ENCODE results near the gene BMP5. TPM values are rescaled to one million over a fixed set of nuclear protein-coding genes. Genes with fewer than 3 reads are reported as not detected.

BMP5 gene
- total and polyA plus RNA-seq, 9 of the 15 experiments (the other 6 are each of a cell fraction or from before 2014, with no cell fraction given) = not detected

- TF ChIP-seq CHD7 (IDR thresholded peaks at IDR 0.05; ENCODE audit: low read depth, low read length) (no peak), TFE3 (CRISPR knock-in tag; IDR thresholded peaks at IDR 0.05) (no peak), GABPB1 (CRISPR knock-in tag; IDR thresholded peaks at IDR 0.05) (no peak), USF2 (CRISPR knock-in tag; IDR thresholded peaks at IDR 0.05) (no peak), ATF2 (CRISPR knock-in tag; IDR thresholded peaks at IDR 0.05) (no peak), TBP (optimal IDR thresholded peaks at IDR 0.05; ENCODE audit: low read depth, low read length) (no peak), ATF3 (IDR thresholded peaks at IDR 0.05) (no peak), ATF3 (CRISPR knock-in tag; conservative IDR thresholded peaks at IDR 0.05) (no peak), STAT5B (CRISPR knock-in tag; IDR thresholded peaks at IDR 0.05) (no peak)
These were observed 2.5 kb downstream of the BMP5 start (continued) for GRCh38 chr6:55872866-55873265.

All from K562 (cell line).